ENCODE results near the gene NOL12.
A peak's percentile ranks its signal among the peaks of the same experiment; 100 is the strongest.
"Not testable (repeated sequence)": the region's sequence is repeated elsewhere in the genome, so short reads cannot be mapped to it uniquely, and the experiment has no call there.

NOL12 gene

GRCh38 chr22:37681001-37681424 lies 5.1 kb upstream of the NOL12 start:
- DNase-seq: peak; percentile 52

- peak; percentile 81 for DNase-seq
These were observed 4.5 kb upstream of the NOL12 start for GRCh38 chr22:37681556-37682049.

- no peak for DNase-seq
These were observed 1.1 kb upstream of the NOL12 start for GRCh38 chr22:37684803-37685615.

- no peak for DNase-seq
These were observed 4.3 kb downstream of the NOL12 start for GRCh38 chr22:37690407-37690806.

- DNase-seq: no peak
These were observed 4.9 kb downstream of the NOL12 start for GRCh38 chr22:37690901-37691504.

- no peak for DNase-seq
These were observed 6.6 kb downstream of the NOL12 start for GRCh38 chr22:37692627-37693285.

GRCh38 chr22:37694131-37694530 lies 8.0 kb downstream of the NOL12 start:
- not testable (repeated sequence) for DNase-seq

- not testable (repeated sequence) for DNase-seq
These were observed 10.1 kb downstream of the NOL12 start for GRCh38 chr22:37696260-37696656.

- peak; percentile 92 for DNase-seq
These were observed 10.8 kb downstream of the NOL12 start, which contains the start of gene TRIOBP for GRCh38 chr22:37696657-37697537. TSS of gene TRIOBP (plus strand) at chr22:37697048. CDS start at chr22:37701366, 4,318 bp downstream.

- no peak for DNase-seq
These were observed 11.3 kb downstream of the NOL12 start for GRCh38 chr22:37697538-37697835.

GRCh38 chr22:37701141-37701786 lies 15.1 kb downstream of the NOL12 start:
- DNase-seq: no peak

GRCh38 chr22:37703906-37704305 lies 17.8 kb downstream of the NOL12 start:
- DNase-seq: no peak

- DNase-seq: no peak
These were observed 18.5 kb downstream of the NOL12 start for GRCh38 chr22:37704645-37705044.

- DNase-seq: no peak
These were observed 19.1 kb downstream of the NOL12 start for GRCh38 chr22:37705205-37705604.

GRCh38 chr22:37708580-37709444 lies 22.7 kb downstream of the NOL12 start:
- no peak for DNase-seq

GRCh38 chr22:37709445-37709765 lies 23.3 kb downstream of the NOL12 start:
- no peak for DNase-seq

GRCh38 chr22:37710675-37711074 lies 24.5 kb downstream of the NOL12 start:
- DNase-seq: no peak

- DNase-seq: no peak
These were observed 25.3 kb downstream of the NOL12 start for GRCh38 chr22:37711490-37711889.

- no peak for DNase-seq
These were observed 27.6 kb downstream of the NOL12 start for GRCh38 chr22:37713761-37714160.

- no peak for DNase-seq
These were observed 28.5 kb downstream of the NOL12 start for GRCh38 chr22:37714634-37715033.

GRCh38 chr22:37715760-37716159 lies 29.6 kb downstream of the NOL12 start:
- no peak for DNase-seq
